Measurements from ENCODE around the gene ANKRD37.

DNA sequence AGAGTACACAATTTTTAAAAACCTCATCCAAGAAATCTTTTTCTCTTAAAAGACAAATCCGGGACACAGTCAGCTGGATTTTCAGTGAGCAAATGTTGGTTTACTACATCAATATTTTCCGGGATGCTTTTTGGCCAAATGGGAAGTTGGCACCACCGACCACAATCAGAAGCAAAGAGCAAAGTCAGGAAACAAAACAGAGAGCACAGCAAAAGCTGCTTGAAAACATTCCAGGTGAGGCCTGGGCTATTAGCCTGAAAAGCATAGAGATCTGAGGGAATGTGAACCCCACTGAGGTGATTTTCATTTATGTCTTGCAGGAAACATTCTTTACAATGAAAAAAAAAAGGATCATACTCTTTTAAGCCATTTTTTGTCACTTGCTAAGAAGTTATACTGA, 34.8 kb upstream of the ANKRD37 start:
- TF ChIP-seq, protein P1, sequence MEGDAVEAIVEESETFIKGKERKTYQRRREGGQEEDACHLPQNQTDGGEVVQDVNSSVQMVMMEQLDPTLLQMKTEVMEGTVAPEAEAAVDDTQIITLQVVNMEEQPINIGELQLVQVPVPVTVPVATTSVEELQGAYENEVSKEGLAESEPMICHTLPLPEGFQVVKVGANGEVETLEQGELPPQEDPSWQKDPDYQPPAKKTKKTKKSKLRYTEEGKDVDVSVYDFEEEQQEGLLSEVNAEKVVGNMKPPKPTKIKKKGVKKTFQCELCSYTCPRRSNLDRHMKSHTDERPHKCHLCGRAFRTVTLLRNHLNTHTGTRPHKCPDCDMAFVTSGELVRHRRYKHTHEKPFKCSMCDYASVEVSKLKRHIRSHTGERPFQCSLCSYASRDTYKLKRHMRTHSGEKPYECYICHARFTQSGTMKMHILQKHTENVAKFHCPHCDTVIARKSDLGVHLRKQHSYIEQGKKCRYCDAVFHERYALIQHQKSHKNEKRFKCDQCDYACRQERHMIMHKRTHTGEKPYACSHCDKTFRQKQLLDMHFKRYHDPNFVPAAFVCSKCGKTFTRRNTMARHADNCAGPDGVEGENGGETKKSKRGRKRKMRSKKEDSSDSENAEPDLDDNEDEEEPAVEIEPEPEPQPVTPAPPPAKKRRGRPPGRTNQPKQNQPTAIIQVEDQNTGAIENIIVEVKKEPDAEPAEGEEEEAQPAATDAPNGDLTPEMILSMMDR (IDR thresholded peaks at IDR 0.05) = no peak
- TF ChIP-seq EZH2 (IDR thresholded peaks at IDR 0.05) (no peak), EZH2phosphoT487 (IDR thresholded peaks at IDR 0.05) (no peak)

Measured in neural progenitor cell (in vitro differentiated cells).